AG04450 (cell line): ENCODE data around the gene CETN2. TPM values are rescaled to one million over a fixed set of nuclear protein-coding genes. Genes with fewer than 3 reads are reported as not detected.
"Not testable (repeated sequence)": the region's sequence is repeated elsewhere in the genome, so short reads cannot be mapped to it uniquely, and the experiment has no call there.

Experiments
- CTCF ChIA-PET: fragments of 300-600, 350-600 bp; formaldehyde crosslinking; extraction: SDS; loops from one replicate; lab custom pipeline; 2022; ENCODE audit warnings: antibody characterized with exemption, inconsistent platforms; lab: Charles Lee
- POLR2A ChIA-PET: fragments of 350-600 bp; formaldehyde crosslinking; extraction: SDS; loops from one replicate; lab custom pipeline; 2021; ENCODE audit warnings: antibody characterized with exemption, inconsistent platforms; lab: Yijun Ruan, JAX
- DNase-seq: peaks from one replicate; pipeline ENCODE4 v3.0.0-alpha.2; 2011; ENCODE audit warnings: low read depth, low spot score
- H3K27ac ChIP-seq: one replicate; pipeline ENCODE4 v1.5.1; 2012; ENCODE audit warnings: low read depth, low read length, control low read depth
- H3K27me3 ChIP-seq: one replicate; pipeline ENCODE4 v1.6.0; 2012; ENCODE audit warnings: low read length; ENCODE audit not compliant: control insufficient read depth, insufficient read depth
- H3K4me3 ChIP-seq: 2 replicates; pipeline ENCODE4 v1.5.1; 2011; ENCODE audit warnings: mild to moderate bottlenecking, low read depth, low read length, control low read depth
- H3K9me3 ChIP-seq: 2 replicates; pipeline ENCODE4 v1.5.1; 2012; ENCODE audit warnings: low read length; ENCODE audit not compliant: control insufficient read depth, insufficient read depth
- polyA plus RNA-seq: library from polyadenylated mRNA; depleted of rRNA; stranded (reverse); fragments of >200 nt; gene quantifications from 2 replicates; pipeline ENCODE4 v1.2.3, GENCODE V29; 2011; rRNA removed
- TF ChIP-seq, protein P1 (sequence below): IDR thresholded peaks from 2 replicates; pipeline ENCODE4 v1.5.1; 2011; ENCODE audit warnings: low read depth, low read length, control low read depth, inconsistent platforms

CETN2 gene
- polyA plus RNA-seq, 1 experiment: 70.9 TPM

DNA sequence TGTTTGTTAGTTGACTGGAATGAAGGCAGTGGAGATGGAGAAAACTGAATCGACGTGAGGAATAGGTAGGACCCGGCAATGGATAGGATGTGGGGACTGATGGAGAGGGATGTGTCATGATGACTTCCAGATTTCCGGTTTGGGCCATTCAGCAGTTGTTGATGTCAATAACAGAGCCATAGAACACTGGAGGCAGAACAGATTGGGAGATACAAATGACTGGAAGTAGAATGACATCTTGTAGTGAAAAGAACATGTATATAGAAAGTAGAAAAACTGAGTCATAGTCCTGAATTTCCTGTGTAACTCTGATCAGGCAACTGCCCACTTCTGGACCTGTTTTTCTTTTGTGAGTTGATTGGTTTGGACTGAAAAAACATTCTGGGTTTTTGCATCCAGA lies 24.5 kb downstream of the CETN2 start:
- ChIA-PET CTCF (no interaction called here), POLR2A (no interaction called here)
- no peak for DNase-seq
- Histone ChIP-seq H3K9me3 (no peaks in the 10 kb centered on the region), H3K4me3 (no peak overlapping the region), H3K27me3 (peaks cover 2% of the 10 kb centered on the region), H3K27ac (no peak overlapping the region)
- TF ChIP-seq, protein P1, sequence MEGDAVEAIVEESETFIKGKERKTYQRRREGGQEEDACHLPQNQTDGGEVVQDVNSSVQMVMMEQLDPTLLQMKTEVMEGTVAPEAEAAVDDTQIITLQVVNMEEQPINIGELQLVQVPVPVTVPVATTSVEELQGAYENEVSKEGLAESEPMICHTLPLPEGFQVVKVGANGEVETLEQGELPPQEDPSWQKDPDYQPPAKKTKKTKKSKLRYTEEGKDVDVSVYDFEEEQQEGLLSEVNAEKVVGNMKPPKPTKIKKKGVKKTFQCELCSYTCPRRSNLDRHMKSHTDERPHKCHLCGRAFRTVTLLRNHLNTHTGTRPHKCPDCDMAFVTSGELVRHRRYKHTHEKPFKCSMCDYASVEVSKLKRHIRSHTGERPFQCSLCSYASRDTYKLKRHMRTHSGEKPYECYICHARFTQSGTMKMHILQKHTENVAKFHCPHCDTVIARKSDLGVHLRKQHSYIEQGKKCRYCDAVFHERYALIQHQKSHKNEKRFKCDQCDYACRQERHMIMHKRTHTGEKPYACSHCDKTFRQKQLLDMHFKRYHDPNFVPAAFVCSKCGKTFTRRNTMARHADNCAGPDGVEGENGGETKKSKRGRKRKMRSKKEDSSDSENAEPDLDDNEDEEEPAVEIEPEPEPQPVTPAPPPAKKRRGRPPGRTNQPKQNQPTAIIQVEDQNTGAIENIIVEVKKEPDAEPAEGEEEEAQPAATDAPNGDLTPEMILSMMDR: no peak

DNA sequence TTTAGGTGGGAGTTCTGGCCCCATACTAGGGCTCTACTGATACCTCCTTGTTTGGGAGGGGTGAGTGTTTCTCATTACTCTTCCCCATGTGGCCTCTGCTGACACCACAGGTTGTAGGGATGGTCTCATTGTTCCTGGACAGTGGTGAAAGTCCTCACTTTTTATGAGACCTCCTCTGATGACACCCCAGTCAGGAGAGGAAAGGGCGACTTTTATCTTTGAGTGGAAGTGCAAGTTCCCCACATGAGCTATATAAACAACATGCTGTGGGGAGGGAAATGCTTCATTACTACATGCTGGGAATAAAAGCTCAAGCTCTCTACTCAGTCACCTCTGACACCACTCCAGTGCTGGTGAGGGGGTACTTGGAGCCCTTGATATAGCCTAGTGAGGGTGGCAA lies 31.6 kb downstream of the CETN2 start:
- H3K27me3 ChIP-seq: peaks cover 2% of the 10 kb centered on the region
- CTCF ChIA-PET: no interaction called here
- POLR2A ChIA-PET: no interaction called here
- H3K4me3 ChIP-seq: no peak overlapping the region
- no peaks in the 10 kb centered on the region for H3K9me3 ChIP-seq
- DNase-seq: no peak
- TF ChIP-seq, protein P1: no peak
- no peak overlapping the region for H3K27ac ChIP-seq

DNA sequence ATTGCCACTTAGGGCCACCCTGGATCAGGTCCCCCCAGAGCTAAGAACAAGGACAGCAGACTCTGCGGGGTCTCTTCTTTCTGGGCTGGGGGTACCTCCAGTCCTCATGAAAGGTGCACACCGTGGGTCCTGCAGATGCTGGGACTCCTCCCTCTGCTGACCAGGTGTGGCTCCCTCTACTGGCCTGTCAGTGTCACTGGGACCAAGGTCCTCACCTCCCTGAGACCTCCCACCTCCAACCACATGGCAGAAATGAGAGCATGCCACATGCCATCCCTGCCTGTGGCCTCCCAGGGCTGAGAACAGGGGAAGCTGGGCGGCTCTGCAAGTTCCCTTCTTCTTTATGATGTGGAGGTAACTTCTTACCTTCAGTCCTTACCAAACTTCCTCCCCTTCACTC lies 43.5 kb downstream of the CETN2 start:
- H3K9me3 ChIP-seq, CTCF ChIA-PET, DNase-seq, POLR2A ChIA-PET, H3K27ac ChIP-seq, H3K27me3 ChIP-seq, H3K4me3 ChIP-seq: not testable (repeated sequence)

Other genes with a start within 250 kb of the CETN2 start
- gene GABRQ, start 192.9 kb downstream of the CETN2 start, polyA plus RNA-seq: 0.05 TPM in 2 replicates
- not detected in 2 replicates for gene MAGEA3, start 132.0 kb downstream of the CETN2 start, polyA plus RNA-seq
- gene CSAG2, start 121.5 kb downstream of the CETN2 start, polyA plus RNA-seq: not detected in 2 replicates
- gene MAGEA2B, start 116.1 kb downstream of the CETN2 start, polyA plus RNA-seq: not detected in 2 replicates
- not detected in 2 replicates for gene CSAG1, start 97.0 kb downstream of the CETN2 start, polyA plus RNA-seq
- gene MAGEA12, start 97.0 kb downstream of the CETN2 start, polyA plus RNA-seq: not detected in 2 replicates
- not detected in 2 replicates for gene MAGEA2, start 76.9 kb downstream of the CETN2 start, polyA plus RNA-seq
- not detected in 2 replicates for gene CSAG3, start 71.5 kb downstream of the CETN2 start, polyA plus RNA-seq
- not detected in 2 replicates for gene MAGEA6, start 61.1 kb downstream of the CETN2 start, polyA plus RNA-seq
- 19.6 and 21.0 TPM in 2 replicates for gene NSDHL, start 306 bp upstream of the CETN2 start, polyA plus RNA-seq
- 8.7 and 10.3 TPM in 2 replicates for gene ZNF185, start 67.3 kb upstream of the CETN2 start, polyA plus RNA-seq
- not detected in 2 replicates for gene PNMA5, start 163.4 kb upstream of the CETN2 start, polyA plus RNA-seq
- gene PNMA3, start 225.7 kb upstream of the CETN2 start, polyA plus RNA-seq: 0.02 TPM in 2 replicates
- 0.15 and 0.30 TPM in 2 replicates for gene PNMA6A, start 241.7 kb upstream of the CETN2 start, polyA plus RNA-seq